GM18511 (cell line): ENCODE data around the gene POLR2J.
"Not testable (repeated sequence)": the region's sequence is repeated elsewhere in the genome, so short reads cannot be mapped to it uniquely, and the experiment has no call there.

Source experiments
- ATAC-seq: cut with Tn5 transposase; IDR thresholded peaks from one replicate; pipeline ENCODE4 v1.9.1; 2021; ENCODE audit warnings: mild to moderate bottlenecking, moderate library complexity; ENCODE audit not compliant: unreplicated experiment

Gene POLR2J

DNA sequence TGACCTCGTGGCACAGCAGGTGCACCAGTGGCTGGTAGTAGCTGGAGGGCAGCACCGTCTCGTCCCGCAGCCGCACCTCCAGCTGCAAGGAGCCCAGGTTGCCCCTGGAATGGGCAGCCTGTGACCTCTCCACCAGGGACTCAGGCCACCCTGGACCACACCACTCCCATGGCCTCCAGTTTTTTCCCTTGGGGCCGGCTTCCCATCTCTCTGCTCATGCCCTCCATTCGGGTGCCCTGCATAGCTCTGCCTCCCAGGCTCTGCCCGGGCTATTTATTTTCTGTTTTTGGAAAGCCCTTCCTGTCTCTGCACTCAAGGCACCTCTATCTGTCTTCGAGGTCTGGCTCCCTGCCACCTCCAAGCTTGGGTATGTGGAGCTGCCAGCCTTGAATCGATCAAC lies 18.1 kb upstream of the POLR2J start:
- not testable (repeated sequence) for ATAC-seq

DNA sequence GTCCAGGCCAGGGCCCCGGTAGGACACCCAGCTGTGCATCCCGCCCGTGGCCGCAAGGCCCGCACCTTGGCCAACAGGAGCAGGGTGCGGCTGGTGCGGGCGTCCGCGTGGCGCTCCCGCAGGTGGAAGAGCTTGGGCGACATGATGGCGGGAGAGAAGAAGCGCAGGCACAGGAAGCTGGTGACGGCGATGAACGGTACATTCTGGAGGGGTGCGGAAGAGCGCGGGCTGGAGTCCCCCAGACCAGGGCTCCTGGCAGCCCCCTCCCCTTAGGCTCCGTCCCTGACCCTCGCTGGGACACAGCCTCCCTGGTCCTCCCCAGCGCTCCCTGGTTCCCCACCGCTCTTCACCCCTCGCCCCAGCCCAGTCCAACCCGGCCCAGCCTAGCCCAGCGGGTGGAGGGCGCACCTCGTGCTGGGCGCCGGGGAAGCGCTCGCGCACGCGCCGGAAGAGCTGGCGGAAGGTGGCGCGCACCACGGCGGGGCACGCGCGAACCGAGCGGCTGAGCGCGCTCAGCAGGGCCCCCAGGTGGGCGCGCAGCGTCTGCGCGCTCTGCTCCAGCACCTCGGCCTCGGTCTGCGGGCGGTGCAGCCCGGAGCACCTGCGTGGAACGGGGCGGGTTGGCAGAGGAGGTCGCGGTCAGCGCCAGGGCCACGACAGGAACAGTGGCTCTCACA lies 15.9 kb upstream of the POLR2J start:
- ATAC-seq: peak; percentile 70

GRCh38 chr7:102494026-102494425 lies 15.3 kb upstream of the POLR2J start:
- ATAC-seq: peak; percentile 1

GRCh38 chr7:102493220-102493935 lies 14.7 kb upstream of the POLR2J start:
- ATAC-seq: peak; percentile 53

DNA sequence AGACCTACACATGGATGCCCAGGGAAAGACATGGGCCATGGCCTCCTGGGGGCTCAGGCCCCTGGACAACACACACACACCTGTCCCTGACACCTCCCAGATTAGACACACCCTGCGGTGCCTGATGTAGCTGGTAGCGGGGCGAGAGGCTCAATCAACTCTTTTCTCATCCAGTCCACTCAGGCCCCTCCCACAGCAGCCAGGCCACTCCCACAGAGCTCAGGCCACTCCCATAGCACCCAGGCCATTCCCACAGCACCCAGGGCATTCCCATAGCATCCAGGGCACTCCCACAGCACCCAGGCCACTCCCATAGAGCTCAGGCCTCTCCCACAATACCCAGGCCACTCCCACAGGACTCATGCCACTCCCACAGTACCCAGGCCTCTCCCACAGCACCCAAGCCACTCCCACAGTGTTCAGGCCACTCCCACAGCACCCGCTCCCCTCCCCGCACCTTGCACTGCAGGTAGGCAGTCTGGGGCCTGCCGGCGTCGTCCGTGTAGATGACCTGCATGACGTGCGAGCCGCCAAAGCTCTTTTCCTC lies 11.9 kb upstream of the POLR2J start:
- peak; percentile 42 for ATAC-seq

- ATAC-seq: not testable (repeated sequence)
Measured at GRCh38 chr7:102484317-102484716, 5.6 kb upstream of the POLR2J start.

DNA sequence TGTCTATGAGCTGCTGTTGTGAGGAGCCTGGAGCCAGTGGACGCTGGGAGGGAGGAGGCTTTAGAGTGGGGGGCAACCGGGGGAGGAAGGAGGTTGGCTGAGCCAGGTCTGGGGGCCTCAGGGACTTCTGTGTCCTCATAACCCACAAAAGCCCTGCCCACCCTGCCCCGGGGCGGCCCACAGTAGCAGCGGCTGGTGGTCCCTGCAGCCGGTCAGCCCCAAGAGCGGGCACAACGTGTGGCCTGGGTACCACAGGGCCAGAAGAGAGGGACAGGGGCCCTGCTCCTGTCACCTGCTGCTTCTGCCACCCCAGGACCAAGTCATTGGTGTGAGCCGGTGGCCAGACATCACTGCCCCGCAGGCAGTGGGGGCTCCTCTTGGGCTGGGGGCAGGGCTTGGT lies 3.2 kb upstream of the POLR2J start:
- ATAC-seq: not testable (repeated sequence)

DNA sequence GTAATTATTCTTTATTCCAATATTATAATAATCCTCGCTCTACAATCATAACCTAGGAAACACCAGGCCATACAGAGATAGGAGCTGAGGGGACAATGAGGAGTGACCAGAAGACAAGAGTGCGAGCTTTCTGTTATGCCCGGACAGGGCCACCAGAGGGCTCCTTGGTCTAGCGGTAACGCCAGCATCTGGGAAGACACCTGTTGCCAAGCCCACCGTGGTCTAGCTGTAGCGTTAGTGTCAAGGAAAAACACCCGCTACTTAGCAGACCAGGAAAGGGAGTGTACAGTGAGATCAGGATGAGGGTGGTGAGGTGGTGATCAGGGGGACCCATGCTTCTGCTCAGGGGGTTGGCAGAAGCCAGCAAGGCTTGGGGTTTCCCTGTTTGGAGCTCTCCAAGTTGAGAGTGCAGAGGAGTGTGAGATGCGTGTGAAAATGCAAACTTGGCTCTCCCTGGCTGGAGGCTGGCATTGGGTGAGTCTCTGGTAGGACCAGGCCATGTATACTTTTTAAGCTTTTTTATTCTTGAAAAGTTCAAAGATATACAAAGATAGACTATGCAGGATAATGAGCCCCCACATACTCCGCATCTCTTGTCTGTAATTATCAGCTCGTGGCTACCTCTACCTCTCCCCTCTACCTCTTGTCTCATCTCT lies 1.4 kb upstream of the POLR2J start:
- not testable (repeated sequence) for ATAC-seq

- peak; percentile 43 for ATAC-seq
Measured at GRCh38 chr7:102479209-102479584, 475 bp upstream of the POLR2J start.

DNA sequence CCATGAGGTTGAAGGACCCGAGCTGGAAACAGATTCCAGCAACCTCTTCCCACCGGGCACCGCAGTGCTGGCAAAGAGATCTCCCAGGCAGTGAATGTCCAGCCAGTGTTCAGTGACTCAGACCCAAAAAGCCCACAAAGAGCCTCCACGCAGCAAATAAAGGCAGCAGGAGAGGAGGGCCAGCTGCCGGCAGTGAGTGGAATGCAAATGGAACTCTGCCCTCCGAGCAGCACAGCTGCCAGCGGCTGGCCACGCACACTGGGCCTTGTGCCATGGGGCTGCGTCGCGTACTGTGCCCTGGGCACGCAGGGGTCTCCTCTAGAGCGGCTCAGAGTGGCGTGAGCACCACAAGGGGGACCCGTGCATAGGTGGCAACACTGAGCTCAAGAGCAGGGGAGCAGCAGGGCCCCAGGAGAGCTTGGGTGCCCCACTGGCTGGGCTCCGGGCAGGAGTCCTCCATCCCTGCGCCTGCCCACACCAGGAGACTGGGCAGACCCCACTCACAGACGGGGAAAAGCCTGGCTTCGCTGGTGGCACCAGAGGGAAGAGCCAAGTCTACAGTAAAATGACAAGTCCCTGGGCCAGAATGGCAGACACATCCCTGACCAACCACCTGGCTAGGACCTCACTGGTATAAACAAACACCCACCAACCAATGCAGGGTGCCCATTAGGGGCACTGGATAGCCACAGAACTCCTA lies 3.8 kb downstream of the POLR2J start:
- not testable (repeated sequence) for ATAC-seq

DNA sequence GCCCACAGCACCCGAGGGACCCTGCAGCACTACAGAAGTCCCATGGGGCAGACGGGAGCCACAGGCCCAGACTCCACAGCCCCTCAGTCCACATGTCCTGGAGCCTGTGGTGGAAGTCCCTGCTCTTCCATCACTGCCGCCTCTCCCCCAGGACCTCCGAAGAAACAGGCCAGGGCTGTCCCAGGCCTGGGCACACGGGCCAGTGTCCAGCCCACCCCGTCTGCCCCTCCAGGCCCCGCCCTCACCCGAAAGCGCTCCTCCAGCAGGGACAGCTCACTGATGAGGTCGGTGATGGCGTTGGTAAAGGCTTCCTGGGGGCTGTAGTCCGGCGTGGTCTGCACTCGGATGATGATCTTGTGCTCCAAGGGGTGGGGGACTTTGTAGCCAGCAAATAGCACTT lies 4.6 kb downstream of the POLR2J start:
- not testable (repeated sequence) for ATAC-seq

- no peak for ATAC-seq
Measured at GRCh38 chr7:102473271-102473991, 5.3 kb downstream of the POLR2J start.

GRCh38 chr7:102472126-102473041 lies 6.3 kb downstream of the POLR2J start:
- no peak for ATAC-seq

DNA sequence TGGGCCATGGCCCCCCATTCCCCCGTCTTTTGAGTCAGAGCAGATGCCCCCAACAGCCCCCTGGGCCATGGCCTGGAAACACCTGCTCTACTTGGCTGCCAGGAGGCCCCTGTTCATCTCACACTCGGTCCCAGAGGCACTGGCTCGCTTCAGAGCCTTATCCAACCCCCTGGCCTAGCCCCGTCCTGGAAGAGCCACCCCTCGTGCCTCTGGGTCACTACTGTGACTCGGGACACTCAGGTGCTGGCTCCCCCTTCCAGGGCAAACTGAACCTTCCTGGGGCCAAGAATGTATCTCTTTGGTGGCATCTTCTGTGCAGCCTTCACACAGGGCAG lies 7.0 kb downstream of the POLR2J start:
- no peak for ATAC-seq

- ATAC-seq: no peak
Measured at GRCh38 chr7:102469972-102470825, 8.5 kb downstream of the POLR2J start.

DNA sequence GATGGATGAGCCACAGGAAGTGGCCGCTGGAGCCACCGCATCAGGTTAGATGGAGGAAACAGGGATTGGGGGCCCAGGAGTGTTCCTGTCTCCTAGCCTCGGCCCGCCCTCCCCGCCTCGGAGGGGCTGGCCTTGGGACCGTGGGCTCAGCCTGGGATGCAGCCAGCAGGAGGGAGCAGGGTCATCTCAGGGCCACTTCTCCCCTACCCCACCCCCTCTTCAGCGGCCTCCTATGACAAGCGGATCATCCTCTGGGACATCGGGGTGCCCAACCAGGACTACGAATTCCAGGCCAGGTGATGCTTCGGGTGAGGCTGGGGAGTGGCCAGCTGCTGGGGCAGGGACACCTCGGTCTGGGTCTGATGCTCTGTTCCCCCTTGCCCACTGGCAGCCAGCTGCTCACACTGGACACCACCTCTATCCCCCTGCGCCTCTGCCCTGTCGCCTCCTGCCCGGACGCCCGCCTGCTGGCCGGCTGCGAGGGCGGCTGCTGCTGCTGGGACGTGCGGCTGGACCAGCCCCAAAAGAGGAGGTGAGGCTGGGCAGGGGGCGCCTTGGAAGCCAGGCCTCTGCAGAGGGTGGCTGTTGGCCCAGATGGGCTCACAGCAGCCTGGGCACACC lies 9.3 kb downstream of the POLR2J start:
- ATAC-seq: no peak

- ATAC-seq: no peak
Measured at GRCh38 chr7:102468478-102469350, 10.0 kb downstream of the POLR2J start.
